SK-N-SH (cell line): Measurements from ENCODE around the gene CABLES2. TPM values are rescaled to one million over a fixed set of nuclear protein-coding genes. Genes with fewer than 3 reads are reported as not detected.

ENCODE experiments used
- CTCF ChIA-PET: fragments of 300-600, 350-600 bp; formaldehyde crosslinking; extraction: SDS; loops from one replicate; lab custom pipeline; 2021; lab: Yijun Ruan, JAX
- POLR2A ChIA-PET: fragments of 350-600 bp; sonication (Branson Sonifier 250); formaldehyde crosslinking; extraction: SDS; loops from one replicate; lab custom pipeline; 2020; ENCODE audit warnings: antibody characterized with exemption, inconsistent platforms; lab: Yijun Ruan, JAX
- DNase-seq: peaks from one replicate; pipeline ENCODE4 v3.0.0; 2012
- H2AFZ ChIP-seq: fragments of 200-600 bp; sonication (generic); 2 replicates; pipeline ENCODE4 v1.8.1; 2016; ENCODE audit warnings: antibody characterized with exemption, mild to moderate bottlenecking, low read depth
- H3F3A ChIP-seq: fragments of 200-600 bp; sonication (generic); replicated peaks from 2 replicates; pipeline ENCODE3; 2016; ENCODE audit warnings: antibody characterized with exemption, mild to moderate bottlenecking; ENCODE audit not compliant: insufficient read depth
- H3K27ac ChIP-seq, 2 experiments: fragments of 200-500 bp in 1 of 2; fragments of 200-600 bp in 1 of 2; sonication (Bioruptor generic) in 1 of 2; sonication (generic), shearing (Covaris generic) in 1 of 2; 2 replicates each; pipeline versions ENCODE4 v1.5.1 to v1.6.1; 2014 to 2016; ENCODE audit warnings: low read depth in 2 of 2, inconsistent platforms in 1 of 2, low read length in 1 of 2, mild to moderate bottlenecking in 1 of 2, mixed read lengths in 1 of 2
- H3K27me3 ChIP-seq: fragments of 200-600 bp; sonication (generic), shearing (Covaris generic); 2 replicates; pipeline ENCODE4 v1.6.1; 2016; ENCODE audit warnings: mixed run types; ENCODE audit not compliant: insufficient read depth
- H3K36me3 ChIP-seq, 2 experiments: fragments of 200-500 bp in 1 of 2; fragments of 200-600 bp in 1 of 2; sonication (Bioruptor generic) in 1 of 2; sonication (generic) in 1 of 2; replicated peaks in 1 of 2; 2 replicates each; pipeline versions ENCODE3 to v1.5.1; 2014 to 2016; ENCODE audit warnings: low read length in 1 of 2, mild to moderate bottlenecking in 1 of 2; ENCODE audit not compliant: insufficient read depth in 2 of 2, control insufficient read depth in 1 of 2
- H3K4me1 ChIP-seq, 2 experiments: fragments of 200-500 bp in 1 of 2; fragments of 200-600 bp in 1 of 2; sonication (Bioruptor generic) in 1 of 2; sonication (generic), shearing (Covaris generic) in 1 of 2; 2 replicates each; pipeline versions ENCODE4 v1.5.1 to v1.6.1; 2014 to 2016; ENCODE audit warnings: low read depth in 1 of 2, low read length in 1 of 2, mixed run types in 1 of 2; ENCODE audit not compliant: insufficient read depth in 2 of 2, control insufficient read depth in 1 of 2
- H3K4me2 ChIP-seq: fragments of 200-600 bp; sonication (generic), shearing (Covaris generic); 2 replicates; pipeline ENCODE4 v1.6.1; 2017; ENCODE audit warnings: mixed run types
- H3K4me3 ChIP-seq, 2 experiments: fragments of 200-500 bp in 1 of 2; fragments of 200-600 bp in 1 of 2; sonication (Bioruptor generic) in 1 of 2; sonication (generic), shearing (Covaris generic) in 1 of 2; 2 replicates each; pipeline versions ENCODE4 v1.5.1 to v1.8.1; 2014 to 2016; ENCODE audit warnings: low read depth in 2 of 2, inconsistent platforms in 1 of 2, low read length in 1 of 2, mild to moderate bottlenecking in 1 of 2, mixed read lengths in 1 of 2, moderate library complexity in 1 of 2
- H3K79me2 ChIP-seq: fragments of 200-600 bp; sonication (generic); 2 replicates; pipeline ENCODE4 v1.8.1; 2017; ENCODE audit warnings: mild to moderate bottlenecking; ENCODE audit not compliant: insufficient read depth
- H3K9ac ChIP-seq: fragments of 200-600 bp; sonication (generic); 2 replicates; pipeline ENCODE4 v1.6.1; 2017; ENCODE audit warnings: mixed run types
- H3K9me2 ChIP-seq: fragments of 200-600 bp; sonication (generic); 2 replicates; pipeline ENCODE4 v1.6.1; 2017; ENCODE audit warnings: mixed run types
- H3K9me3 ChIP-seq: fragments of 200-600 bp; sonication (generic); 2 replicates; pipeline ENCODE4 v1.6.1; 2017; ENCODE audit warnings: mixed run types, mild to moderate bottlenecking, moderate library complexity
- H4K20me1 ChIP-seq: fragments of 200-600 bp; sonication (generic); 2 replicates; pipeline ENCODE4 v1.6.1; 2017; ENCODE audit warnings: mild to moderate bottlenecking, mixed run types; ENCODE audit not compliant: insufficient read depth
- CHD2 ChIP-seq: fragments of 150-350 bp; IDR thresholded peaks from 2 replicates; pipeline ENCODE4 v1.6.1; 2018; ENCODE audit warnings: low read length; ENCODE audit not compliant: partially characterized antibody
- FOSL2 ChIP-seq: IDR thresholded peaks from 2 replicates; pipeline ENCODE4 v1.4.0; 2012; ENCODE audit warnings: low read depth, mild to moderate bottlenecking, moderate library complexity, borderline replicate concordance
- JUND ChIP-seq: IDR thresholded peaks from 2 replicates; pipeline ENCODE4 v1.4.0; 2012
- MXI1 ChIP-seq: IDR thresholded peaks from 2 replicates; pipeline ENCODE4 v1.6.1; 2012; ENCODE audit warnings: mild to moderate bottlenecking, low read depth, low read length, improper control_type of control experiment
- POLR2AphosphoS5 ChIP-seq: IDR thresholded peaks from 2 replicates; pipeline ENCODE4 v1.6.1; 2012; ENCODE audit warnings: low read depth, low read length
- SMC3 ChIP-seq: IDR thresholded peaks from 2 replicates; pipeline ENCODE4 v1.6.1; 2012; ENCODE audit warnings: low read depth, low read length, improper control_type of control experiment
- TEAD4 ChIP-seq: IDR thresholded peaks from 2 replicates; pipeline ENCODE4 v1.4.0; 2012; ENCODE audit warnings: mild to moderate bottlenecking, borderline replicate concordance; ENCODE audit not compliant: insufficient read depth
- WGBS: methylation state at CpG from one replicate; pipeline ENCODE4 v1.1.6; 2017; ENCODE audit warnings: low lambda C conversion rate; 5-methylcytosine and 5-hydroxymethylcytosine counted together
- polyA plus RNA-seq, 3 experiments: library from polyadenylated mRNA; depleted of rRNA; stranded (reverse); fragments of >200 nt; gene quantifications; 2 replicates each; pipeline ENCODE4 v1.2.3, GENCODE V29; 2012
- TF ChIP-seq, protein P1 (sequence below): IDR thresholded peaks from 2 replicates; pipeline ENCODE4 v1.6.1; 2012; ENCODE audit warnings: mild to moderate bottlenecking, low read depth, low read length, moderate library complexity
- TF ChIP-seq, protein P2 (sequence below): fragments of 150-350 bp; IDR thresholded peaks from 2 replicates; pipeline ENCODE4 v1.6.1; 2017; ENCODE audit warnings: antibody characterized with exemption, low read length, low read depth, borderline replicate concordance
- TF ChIP-seq, protein P3 (sequence below): IDR thresholded peaks from 2 replicates; pipeline ENCODE4; 2012
- TF ChIP-seq, protein P4 (sequence below): fragments of 200-600 bp; sonication (generic); IDR thresholded peaks from 2 replicates; pipeline ENCODE4 v1.6.1; 2017; ENCODE audit warnings: antibody characterized with exemption, mild to moderate bottlenecking, moderate library complexity
- TF ChIP-seq, protein P5 (sequence below): IDR thresholded peaks from 2 replicates; pipeline ENCODE4 v1.4.0; 2012; ENCODE audit warnings: low read depth, borderline replicate concordance
- TF ChIP-seq, protein P6 (sequence below): IDR thresholded peaks from 2 replicates; pipeline ENCODE4 v1.4.0; 2012; ENCODE audit warnings: low read depth, borderline replicate concordance

CABLES2 gene
- polyA plus RNA-seq, 1 of the 3 experiments (the other 2 are of a cell fraction) = 4.8 TPM

DNA sequence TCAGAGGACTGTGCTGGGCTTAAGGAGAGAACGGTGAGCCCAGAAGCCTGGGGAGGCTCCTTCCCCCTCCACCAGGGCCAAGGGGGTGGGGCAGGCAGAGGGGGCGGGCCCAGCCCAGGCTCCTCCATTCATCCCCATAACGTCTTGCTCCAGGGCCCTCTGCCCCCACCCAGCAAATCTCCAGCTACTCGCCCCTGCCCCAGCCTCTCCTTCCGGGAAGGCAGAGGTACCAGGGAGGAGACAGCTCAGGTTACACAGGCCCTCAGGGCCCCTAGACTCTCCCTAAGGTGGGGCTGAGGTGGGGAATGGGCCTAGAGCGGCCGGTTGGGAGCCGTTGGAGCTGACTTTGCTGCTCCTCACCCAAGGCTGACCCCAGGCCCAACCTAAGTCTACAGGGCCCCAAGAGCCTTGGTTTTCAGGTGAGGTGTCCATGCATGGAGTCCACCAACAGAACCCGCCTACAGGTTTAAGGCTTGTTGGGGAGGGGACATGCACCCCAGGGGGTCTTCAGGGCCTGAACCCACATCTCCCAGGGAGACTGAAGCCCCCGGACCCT, 41.2 kb downstream of the CABLES2 start:
- Histone ChIP-seq H3K27me3 (no peaks in the 10 kb centered on the region), H3K9ac (peak overlapping the region; percentile 80; the same call in 1 of the 2 replicates), H3F3A (peaks cover 13% of the 10 kb centered on the region), H3K27ac (peak overlapping the region in 1 of 2 experiments; percentile 81; a peak in 1 of 4 replicates), H3K79me2 (peaks cover 28% of the 10 kb centered on the region), H3K4me2 (peak overlapping the region; percentile 83), H3K4me1 (peaks cover 33 to 77% of the 10 kb centered on the region in 2 experiments; a peak in 3 of 4 replicates), H3K4me3 (peak overlapping the region; percentile 77 to 89), H3K9me2 (no peaks in the 10 kb centered on the region), H3K9me3 (no peaks in the 10 kb centered on the region), H2AFZ (no peak overlapping the region), H4K20me1 (peaks cover 24% of the 10 kb centered on the region), H3K36me3 (peaks cover 0 to 7% of the 10 kb centered on the region in 2 experiments)
- CTCF ChIA-PET = interaction anchor here (1.5 to 12.0 kb wide), 4 partner anchors 10 to 64 kb away, joined by 3 to 127 read pairs (median 15); partner anchors contain the start of gene ADRM1
- 13% methylated on average over 4 of the region's 10 CpGs for WGBS
- TF ChIP-seq, protein P1, sequence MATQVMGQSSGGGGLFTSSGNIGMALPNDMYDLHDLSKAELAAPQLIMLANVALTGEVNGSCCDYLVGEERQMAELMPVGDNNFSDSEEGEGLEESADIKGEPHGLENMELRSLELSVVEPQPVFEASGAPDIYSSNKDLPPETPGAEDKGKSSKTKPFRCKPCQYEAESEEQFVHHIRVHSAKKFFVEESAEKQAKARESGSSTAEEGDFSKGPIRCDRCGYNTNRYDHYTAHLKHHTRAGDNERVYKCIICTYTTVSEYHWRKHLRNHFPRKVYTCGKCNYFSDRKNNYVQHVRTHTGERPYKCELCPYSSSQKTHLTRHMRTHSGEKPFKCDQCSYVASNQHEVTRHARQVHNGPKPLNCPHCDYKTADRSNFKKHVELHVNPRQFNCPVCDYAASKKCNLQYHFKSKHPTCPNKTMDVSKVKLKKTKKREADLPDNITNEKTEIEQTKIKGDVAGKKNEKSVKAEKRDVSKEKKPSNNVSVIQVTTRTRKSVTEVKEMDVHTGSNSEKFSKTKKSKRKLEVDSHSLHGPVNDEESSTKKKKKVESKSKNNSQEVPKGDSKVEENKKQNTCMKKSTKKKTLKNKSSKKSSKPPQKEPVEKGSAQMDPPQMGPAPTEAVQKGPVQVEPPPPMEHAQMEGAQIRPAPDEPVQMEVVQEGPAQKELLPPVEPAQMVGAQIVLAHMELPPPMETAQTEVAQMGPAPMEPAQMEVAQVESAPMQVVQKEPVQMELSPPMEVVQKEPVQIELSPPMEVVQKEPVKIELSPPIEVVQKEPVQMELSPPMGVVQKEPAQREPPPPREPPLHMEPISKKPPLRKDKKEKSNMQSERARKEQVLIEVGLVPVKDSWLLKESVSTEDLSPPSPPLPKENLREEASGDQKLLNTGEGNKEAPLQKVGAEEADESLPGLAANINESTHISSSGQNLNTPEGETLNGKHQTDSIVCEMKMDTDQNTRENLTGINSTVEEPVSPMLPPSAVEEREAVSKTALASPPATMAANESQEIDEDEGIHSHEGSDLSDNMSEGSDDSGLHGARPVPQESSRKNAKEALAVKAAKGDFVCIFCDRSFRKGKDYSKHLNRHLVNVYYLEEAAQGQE = no peak
- TF ChIP-seq, protein P2, sequence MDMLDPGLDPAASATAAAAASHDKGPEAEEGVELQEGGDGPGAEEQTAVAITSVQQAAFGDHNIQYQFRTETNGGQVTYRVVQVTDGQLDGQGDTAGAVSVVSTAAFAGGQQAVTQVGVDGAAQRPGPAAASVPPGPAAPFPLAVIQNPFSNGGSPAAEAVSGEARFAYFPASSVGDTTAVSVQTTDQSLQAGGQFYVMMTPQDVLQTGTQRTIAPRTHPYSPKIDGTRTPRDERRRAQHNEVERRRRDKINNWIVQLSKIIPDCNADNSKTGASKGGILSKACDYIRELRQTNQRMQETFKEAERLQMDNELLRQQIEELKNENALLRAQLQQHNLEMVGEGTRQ = no peak
- TF ChIP-seq SMC3 (no peak), MXI1 (no peak), FOSL2 (no peak), POLR2AphosphoS5 (no peak), TEAD4 (no peak), JUND (no peak), CHD2 (no peak)
- TF ChIP-seq, protein P3, sequence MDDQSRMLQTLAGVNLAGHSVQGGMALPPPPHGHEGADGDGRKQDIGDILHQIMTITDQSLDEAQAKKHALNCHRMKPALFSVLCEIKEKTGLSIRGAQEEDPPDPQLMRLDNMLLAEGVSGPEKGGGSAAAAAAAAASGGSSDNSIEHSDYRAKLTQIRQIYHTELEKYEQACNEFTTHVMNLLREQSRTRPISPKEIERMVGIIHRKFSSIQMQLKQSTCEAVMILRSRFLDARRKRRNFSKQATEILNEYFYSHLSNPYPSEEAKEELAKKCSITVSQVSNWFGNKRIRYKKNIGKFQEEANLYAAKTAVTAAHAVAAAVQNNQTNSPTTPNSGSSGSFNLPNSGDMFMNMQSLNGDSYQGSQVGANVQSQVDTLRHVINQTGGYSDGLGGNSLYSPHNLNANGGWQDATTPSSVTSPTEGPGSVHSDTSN = no peak
- TF ChIP-seq, protein P4, sequence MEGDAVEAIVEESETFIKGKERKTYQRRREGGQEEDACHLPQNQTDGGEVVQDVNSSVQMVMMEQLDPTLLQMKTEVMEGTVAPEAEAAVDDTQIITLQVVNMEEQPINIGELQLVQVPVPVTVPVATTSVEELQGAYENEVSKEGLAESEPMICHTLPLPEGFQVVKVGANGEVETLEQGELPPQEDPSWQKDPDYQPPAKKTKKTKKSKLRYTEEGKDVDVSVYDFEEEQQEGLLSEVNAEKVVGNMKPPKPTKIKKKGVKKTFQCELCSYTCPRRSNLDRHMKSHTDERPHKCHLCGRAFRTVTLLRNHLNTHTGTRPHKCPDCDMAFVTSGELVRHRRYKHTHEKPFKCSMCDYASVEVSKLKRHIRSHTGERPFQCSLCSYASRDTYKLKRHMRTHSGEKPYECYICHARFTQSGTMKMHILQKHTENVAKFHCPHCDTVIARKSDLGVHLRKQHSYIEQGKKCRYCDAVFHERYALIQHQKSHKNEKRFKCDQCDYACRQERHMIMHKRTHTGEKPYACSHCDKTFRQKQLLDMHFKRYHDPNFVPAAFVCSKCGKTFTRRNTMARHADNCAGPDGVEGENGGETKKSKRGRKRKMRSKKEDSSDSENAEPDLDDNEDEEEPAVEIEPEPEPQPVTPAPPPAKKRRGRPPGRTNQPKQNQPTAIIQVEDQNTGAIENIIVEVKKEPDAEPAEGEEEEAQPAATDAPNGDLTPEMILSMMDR = no peak
- TF ChIP-seq, protein P5, sequence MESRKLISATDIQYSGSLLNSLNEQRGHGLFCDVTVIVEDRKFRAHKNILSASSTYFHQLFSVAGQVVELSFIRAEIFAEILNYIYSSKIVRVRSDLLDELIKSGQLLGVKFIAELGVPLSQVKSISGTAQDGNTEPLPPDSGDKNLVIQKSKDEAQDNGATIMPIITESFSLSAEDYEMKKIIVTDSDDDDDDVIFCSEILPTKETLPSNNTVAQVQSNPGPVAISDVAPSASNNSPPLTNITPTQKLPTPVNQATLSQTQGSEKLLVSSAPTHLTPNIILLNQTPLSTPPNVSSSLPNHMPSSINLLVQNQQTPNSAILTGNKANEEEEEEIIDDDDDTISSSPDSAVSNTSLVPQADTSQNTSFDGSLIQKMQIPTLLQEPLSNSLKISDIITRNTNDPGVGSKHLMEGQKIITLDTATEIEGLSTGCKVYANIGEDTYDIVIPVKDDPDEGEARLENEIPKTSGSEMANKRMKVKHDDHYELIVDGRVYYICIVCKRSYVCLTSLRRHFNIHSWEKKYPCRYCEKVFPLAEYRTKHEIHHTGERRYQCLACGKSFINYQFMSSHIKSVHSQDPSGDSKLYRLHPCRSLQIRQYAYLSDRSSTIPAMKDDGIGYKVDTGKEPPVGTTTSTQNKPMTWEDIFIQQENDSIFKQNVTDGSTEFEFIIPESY = no peak
- TF ChIP-seq, protein P6, sequence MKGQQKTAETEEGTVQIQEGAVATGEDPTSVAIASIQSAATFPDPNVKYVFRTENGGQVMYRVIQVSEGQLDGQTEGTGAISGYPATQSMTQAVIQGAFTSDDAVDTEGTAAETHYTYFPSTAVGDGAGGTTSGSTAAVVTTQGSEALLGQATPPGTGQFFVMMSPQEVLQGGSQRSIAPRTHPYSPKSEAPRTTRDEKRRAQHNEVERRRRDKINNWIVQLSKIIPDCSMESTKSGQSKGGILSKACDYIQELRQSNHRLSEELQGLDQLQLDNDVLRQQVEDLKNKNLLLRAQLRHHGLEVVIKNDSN = no peak
- POLR2A ChIA-PET = interaction anchor here (1.1 to 1.5 kb wide), 2 partner anchors 26 to 60 kb away, joined by 3 read pairs; no protein-coding TSS in a partner anchor
- DNase-seq = no peak
